IPS DF 6.9 (cell line): ENCODE measurements around the gene LDHAL6B.

Experiments
- DNase-seq: peaks from one replicate; pipeline ENCODE4 v3.0.0-alpha.2; 2013; ENCODE audit warnings: low read depth, low spot score
- H3K27ac ChIP-seq: one replicate; pipeline ENCODE4 v1.5.1; 2013; ENCODE audit warnings: low read length, control low read depth
- H3K27me3 ChIP-seq: 2 replicates; pipeline ENCODE4 v1.6.1; 2013; ENCODE audit warnings: mild to moderate bottlenecking, low read length; ENCODE audit not compliant: control insufficient read depth, insufficient read depth
- H3K36me3 ChIP-seq: 2 replicates; pipeline ENCODE4 v1.6.1; 2013; ENCODE audit warnings: low read length; ENCODE audit not compliant: control insufficient read depth, insufficient read depth
- H3K4me1 ChIP-seq: 2 replicates; pipeline ENCODE4 v1.6.1; 2013; ENCODE audit warnings: low read length; ENCODE audit not compliant: control insufficient read depth, insufficient read depth
- H3K4me3 ChIP-seq: 2 replicates; pipeline ENCODE4 v1.5.1; 2013; ENCODE audit warnings: mild to moderate bottlenecking, low read length
- H3K9me3 ChIP-seq: 2 replicates; pipeline ENCODE4 v1.6.1; 2013; ENCODE audit warnings: low read length, inconsistent platforms; ENCODE audit not compliant: control insufficient read depth, insufficient read depth
- WGBS: extraction: QIAGEN DNeasy Blood & Tissue Kit; methylation state at CpG from one replicate; pipeline ENCODE4 v1.1.7; 2013; ENCODE audit warnings: mixed read lengths, missing lambda C conversion rate; ENCODE audit not compliant: insufficient read length, insufficient coverage; 5-methylcytosine and 5-hydroxymethylcytosine counted together

LDHAL6B gene

GRCh38 chr15:59250249-59250648 is 43.6 kb downstream of the LDHAL6B start:
- no peak overlapping the region for H3K27ac ChIP-seq
- no peak overlapping the region for H3K4me3 ChIP-seq
- no peaks in the 10 kb centered on the region for H3K27me3 ChIP-seq
- H3K9me3 ChIP-seq, result no peaks in the 10 kb centered on the region
- WGBS, result no CpG with 5 or more reads among the region's 13 CpGs
- no peaks in the 10 kb centered on the region for H3K4me1 ChIP-seq
- no peaks in the 10 kb centered on the region for H3K36me3 ChIP-seq
- no peak for DNase-seq

DNA sequence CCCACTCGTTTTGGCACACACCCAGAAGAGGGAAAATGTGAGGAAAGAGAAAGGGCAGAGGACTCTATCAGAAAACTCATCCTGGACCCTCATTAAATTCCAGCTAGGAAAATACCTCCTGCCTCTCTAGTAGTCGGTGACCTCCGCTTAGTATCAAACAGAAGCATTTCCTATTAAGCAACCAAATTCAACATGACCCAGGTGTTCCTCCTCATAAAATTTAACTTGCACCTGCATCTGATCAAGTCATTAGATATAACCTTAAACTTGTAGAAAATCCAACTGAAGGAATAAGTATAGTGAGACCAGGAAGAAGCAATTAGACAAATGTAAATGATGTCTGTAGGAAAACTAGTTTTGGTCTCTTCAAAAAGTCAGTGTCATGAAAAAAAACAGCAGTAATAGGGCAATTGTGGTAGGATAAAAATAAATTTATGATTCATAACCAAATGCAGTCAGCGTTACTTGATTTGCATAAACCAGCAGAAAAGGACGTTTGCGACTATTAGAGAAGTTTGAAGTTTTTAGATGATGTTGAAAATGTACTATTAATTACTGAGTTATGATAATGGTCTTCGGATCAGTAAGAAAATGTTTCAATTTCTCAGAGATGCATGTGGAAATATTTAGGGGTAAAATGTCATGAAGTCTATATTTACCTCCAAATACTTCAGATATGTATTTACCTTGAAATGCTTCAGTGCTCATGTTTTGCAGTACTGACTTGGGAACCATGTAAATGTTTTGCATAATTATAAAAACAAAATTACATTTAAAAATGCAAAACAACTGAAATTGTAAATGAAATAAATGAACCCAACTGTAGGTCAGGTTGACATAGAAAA is 44.6 kb downstream of the LDHAL6B start:
- Histone ChIP-seq H3K27me3 (no peaks in the 10 kb centered on the region), H3K36me3 (no peaks in the 10 kb centered on the region; the same call in 1 of the 2 replicates), H3K4me3 (no peak overlapping the region), H3K9me3 (no peaks in the 10 kb centered on the region), H3K27ac (no peak overlapping the region), H3K4me1 (no peaks in the 10 kb centered on the region)
- DNase-seq, result no peak
- 100% methylated on average over 3 of the region's 7 CpGs for whole genome bisulfite sequencing

DNA sequence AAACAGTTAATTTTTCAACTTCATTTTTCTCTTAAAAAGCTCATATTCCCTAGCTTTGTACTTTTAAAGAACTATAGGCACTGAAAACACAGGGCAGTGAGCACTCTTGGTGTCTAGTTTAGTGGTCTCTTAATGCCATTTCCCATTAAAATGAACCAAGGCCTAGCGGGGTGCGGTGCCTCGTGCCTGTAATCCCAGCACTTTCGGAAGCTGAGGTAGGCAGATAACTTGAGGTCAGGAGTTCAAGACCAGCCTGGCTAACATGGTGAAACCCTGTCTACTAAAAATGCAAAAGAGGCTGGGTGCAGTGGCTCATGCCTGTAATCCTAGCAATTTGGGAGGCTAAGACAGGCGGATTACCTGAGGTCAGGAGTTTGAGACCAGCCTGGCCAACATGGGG is 45.5 kb downstream of the LDHAL6B start:
- no peaks in the 10 kb centered on the region; the same call in 1 of the 2 replicates for H3K36me3 ChIP-seq
- H3K27me3 ChIP-seq, result no peaks in the 10 kb centered on the region
- H3K9me3 ChIP-seq, result no peaks in the 10 kb centered on the region
- H3K4me1 ChIP-seq, result no peaks in the 10 kb centered on the region
- no peak overlapping the region for H3K27ac ChIP-seq
- no peak overlapping the region for H3K4me3 ChIP-seq
- WGBS, result no CpG with 5 or more reads among the region's 5 CpGs
- no peak for DNase-seq

- Histone ChIP-seq H3K4me3 (no peak overlapping the region), H3K27ac (no peak overlapping the region), H3K36me3 (no peaks in the 10 kb centered on the region; the same call in 1 of the 2 replicates), H3K4me1 (no peaks in the 10 kb centered on the region), H3K9me3 (no peaks in the 10 kb centered on the region), H3K27me3 (no peaks in the 10 kb centered on the region)
- WGBS, result no CpG with 5 or more reads among the region's 7 CpGs
- no peak for DNase-seq
Observed at GRCh38 chr15:59255680-59256336, 49.2 kb downstream of the LDHAL6B start.

GRCh38 chr15:59256482-59256881 is 49.8 kb downstream of the LDHAL6B start:
- Histone ChIP-seq H3K27ac (no peak overlapping the region), H3K9me3 (no peaks in the 10 kb centered on the region), H3K36me3 (no peaks in the 10 kb centered on the region; the same call in 1 of the 2 replicates), H3K4me1 (no peaks in the 10 kb centered on the region), H3K27me3 (no peaks in the 10 kb centered on the region), H3K4me3 (no peak overlapping the region)
- no CpG with 5 or more reads among the region's 8 CpGs for WGBS
- DNase-seq, result no peak

DNA sequence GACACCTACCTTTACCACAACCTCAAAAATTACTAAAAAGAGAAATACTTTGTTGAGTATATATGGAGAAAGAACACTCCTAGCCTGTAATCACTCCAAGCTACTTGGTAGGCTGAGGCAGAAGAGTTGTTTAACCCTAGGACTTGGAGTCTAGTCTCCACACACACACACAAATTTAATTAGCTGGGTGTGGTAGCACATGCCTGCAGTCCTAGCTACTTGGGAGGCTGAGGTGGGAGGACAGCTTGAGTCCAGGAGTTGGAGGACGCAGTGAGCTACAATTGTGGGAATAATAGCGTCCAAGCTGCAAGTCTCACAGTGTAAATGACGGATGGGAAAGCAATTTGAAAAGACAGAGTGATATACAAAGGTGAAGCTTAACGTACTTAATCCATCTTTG is 50.5 kb downstream of the LDHAL6B start:
- H3K9me3 ChIP-seq, result no peaks in the 10 kb centered on the region
- no peaks in the 10 kb centered on the region for H3K27me3 ChIP-seq
- no peak overlapping the region for H3K27ac ChIP-seq
- H3K4me1 ChIP-seq, result no peaks in the 10 kb centered on the region
- DNase-seq, result no peak
- no peaks in the 10 kb centered on the region; the same call in 1 of the 2 replicates for H3K36me3 ChIP-seq
- no CpG with 5 or more reads among the region's 4 CpGs for WGBS
- no peak overlapping the region for H3K4me3 ChIP-seq
